SKM-1 (cell line): Measurements from ENCODE around the gene LILRB2.
"Not testable (repeated sequence)": the region's sequence is repeated elsewhere in the genome, so short reads cannot be mapped to it uniquely, and the experiment has no call there.

Source experiments
- DNase-seq: peaks from one replicate; lab custom pipeline; 2025; ENCODE audit not compliant: unreplicated experiment; lab: John Stamatoyannopoulos, UW

Gene LILRB2

GRCh38 chr19:54245936-54246335 lies 35.0 kb downstream of the LILRB2 start:
- DNase-seq = no peak

DNA sequence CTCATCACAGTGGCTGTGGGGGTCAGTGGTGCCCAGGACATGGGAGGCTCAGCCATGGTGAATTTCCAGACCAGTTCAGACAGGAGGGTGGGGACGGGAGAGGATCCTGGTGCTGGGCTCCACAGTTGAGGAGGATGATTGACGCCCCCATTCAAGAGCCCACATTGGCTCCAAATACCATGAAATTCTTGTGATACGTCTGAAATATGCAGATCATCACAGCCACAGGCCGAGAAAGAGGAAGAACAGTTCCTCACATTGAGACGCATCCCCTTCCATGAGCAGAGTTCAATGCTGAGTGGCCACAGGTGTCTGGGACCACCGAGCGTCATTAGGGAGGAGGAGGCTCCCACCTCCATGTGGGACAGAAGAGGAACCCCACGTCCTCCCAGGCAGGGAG lies 37.1 kb downstream of the LILRB2 start:
- DNase-seq = not testable (repeated sequence)

DNA sequence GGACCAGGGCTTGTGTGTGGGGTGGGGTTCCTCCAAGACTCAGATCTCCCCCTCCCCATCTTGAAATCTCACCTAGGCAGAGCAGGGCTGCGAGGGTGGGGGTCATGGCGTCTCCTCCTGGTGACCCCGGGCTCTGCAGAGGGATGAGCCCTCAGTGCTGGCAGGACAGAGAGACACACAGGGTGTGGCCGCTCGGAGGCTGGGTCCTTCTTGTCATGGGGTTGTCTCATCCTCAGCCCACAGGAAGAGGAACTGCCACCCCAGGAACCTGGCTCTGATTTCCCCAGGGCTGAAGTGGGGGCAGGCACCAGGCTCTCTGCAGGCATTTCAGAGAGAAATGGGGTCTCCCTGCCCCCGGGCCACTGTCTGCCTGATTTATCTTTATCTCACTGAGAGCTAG lies 38.3 kb downstream of the LILRB2 start, which contains the start of gene LILRA6:
LILRA6 (minus strand) TSS at position 145 of the 400 bp plus-strand sequence.
- not testable (repeated sequence) for DNase-seq

DNA sequence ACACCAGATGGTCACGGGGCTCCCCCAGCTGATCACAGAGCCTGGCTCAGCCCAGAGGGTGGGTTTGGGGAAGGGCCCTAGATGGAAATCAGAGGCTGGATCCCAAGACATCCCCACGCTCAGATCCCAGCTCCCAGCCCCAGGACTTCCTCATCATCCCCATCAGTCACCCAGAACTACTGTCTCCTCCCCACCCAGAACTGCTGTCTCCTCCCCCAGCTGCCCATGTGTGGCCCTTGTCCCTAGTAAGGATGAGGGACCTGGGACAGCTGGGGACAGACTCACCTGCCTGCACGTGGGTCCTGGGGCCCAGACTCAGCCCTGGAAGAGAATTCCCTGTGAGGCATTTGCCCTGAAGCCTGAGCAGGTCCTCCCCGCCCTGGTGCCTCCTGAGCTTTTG lies 38.7 kb downstream of the LILRB2 start:
- DNase-seq = not testable (repeated sequence)

GRCh38 chr19:54240372-54241336 lies 40.3 kb downstream of the LILRB2 start:
- DNase-seq = not testable (repeated sequence)

- DNase-seq = not testable (repeated sequence)
Observed at GRCh38 chr19:54239491-54240371, 41.2 kb downstream of the LILRB2 start.

GRCh38 chr19:54233941-54234340 lies 47.0 kb downstream of the LILRB2 start:
- DNase-seq = no peak

DNA sequence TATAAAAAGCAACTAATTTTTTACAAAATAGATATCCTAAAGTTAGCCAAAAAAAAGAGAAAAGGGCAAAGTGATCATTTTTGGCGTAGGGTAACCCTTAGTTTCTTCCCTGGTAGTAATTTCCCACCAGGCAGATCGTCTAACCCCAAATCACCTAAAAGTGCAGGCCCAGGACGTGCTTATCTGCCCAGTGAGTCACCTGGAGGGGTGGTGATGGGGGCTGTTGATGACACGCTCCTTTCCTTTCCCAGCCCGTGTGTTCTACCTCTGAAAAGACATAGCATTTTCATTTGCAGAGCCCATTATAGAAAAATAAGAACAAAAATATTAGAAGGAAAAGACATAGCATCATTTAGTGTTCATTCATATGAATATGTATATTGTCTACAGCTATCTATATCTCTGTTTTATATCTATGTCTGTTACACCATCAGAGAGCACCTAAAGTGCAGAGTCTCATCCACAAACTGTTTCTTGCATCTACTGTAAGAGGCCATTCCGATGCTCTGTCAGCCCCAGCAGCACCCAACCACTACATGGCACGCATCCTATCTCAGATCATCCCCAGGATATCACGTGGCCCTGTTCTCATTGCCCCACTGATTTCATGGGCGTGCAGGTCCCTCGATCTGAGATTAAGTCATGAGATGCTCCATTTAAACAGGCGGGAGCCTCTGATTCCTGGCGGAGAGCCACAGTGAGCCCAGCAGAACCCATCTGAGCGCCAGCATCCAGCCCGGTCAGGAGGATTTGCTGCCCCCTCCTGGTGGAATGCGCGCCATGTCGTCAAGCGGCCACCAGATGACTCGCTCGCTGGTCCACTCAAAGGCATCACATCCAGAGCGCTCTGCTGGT lies 49.6 kb downstream of the LILRB2 start:
- peak; percentile 8 for DNase-seq

DNA sequence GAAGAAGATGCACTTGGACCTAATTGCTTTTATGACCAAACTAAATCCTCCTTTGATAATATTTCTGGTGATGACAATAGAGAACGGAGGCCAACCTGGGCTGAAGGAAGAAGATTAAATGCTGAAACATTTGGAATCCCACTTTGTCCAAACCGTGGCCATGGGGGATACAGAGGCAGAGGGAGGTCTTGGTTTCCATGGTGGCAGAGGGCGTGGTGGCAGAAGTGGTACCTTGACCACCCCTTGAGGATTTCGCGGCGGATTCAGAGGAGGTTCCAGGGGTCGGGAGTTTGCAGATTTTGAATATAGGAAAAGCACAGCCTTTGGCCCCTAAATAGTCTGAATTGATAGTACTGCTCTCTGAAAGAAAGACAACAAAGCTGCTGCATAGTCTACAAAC lies 50.9 kb downstream of the LILRB2 start:
- no peak for DNase-seq

GRCh38 chr19:54229146-54229545 lies 51.8 kb downstream of the LILRB2 start:
- no peak for DNase-seq

DNA sequence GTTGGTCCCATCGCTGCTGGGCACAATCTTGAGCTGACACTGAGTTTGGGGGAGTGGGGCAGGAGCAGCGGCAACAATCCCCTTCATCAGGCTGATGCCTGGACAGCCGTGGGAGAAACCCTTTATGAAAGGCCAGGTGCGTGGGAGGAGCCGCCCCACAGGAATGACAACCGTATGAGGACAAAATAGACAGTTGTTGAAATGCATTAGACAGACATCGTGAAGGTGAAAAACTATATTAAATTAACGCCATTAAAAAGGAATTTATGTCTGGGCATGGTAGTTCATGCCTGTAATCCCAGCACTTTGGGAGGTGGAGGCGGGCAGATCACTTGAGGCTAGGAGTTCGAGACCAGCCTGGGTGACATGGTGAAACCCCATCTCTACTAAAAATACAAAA lies 56.3 kb downstream of the LILRB2 start:
- not testable (repeated sequence) for DNase-seq

DNA sequence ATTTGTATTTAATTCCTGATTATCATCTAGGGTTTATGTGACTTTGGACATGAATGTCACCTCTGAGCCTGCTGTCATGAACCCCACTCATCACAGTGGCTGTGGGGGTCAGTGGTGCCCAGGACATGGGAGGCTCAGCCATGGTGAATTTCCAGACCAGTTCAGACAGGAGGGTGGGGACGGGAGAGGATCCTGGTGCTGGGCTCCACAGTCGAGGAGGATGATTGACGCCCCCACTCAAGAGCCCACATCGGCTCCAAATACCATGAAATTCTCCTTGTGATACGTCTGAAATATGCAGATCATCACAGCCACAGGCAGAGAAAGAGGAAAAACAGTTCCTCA lies 57.0 kb downstream of the LILRB2 start:
- DNase-seq = not testable (repeated sequence)
